IMR-90 (cell line): ENCODE results near the gene OR13G1. TPM values are rescaled to one million over a fixed set of nuclear protein-coding genes. Genes with fewer than 3 reads are reported as not detected.

Source experiments
- ATAC-seq: fragments of 200-7000 bp; cut with Tn5 transposase; 2 replicates; pipeline ENCODE4 v1.9.1; 2020; ENCODE audit warnings: low read depth, mild to moderate bottlenecking, moderate library complexity
- BruUV-seq: library from RNA; stranded (reverse); fragments of 400-500 nt; replicated peaks from 2 replicates; lab custom pipeline; 2021; lab: Mats Ljungman, UMichigan
- CTCF ChIA-PET: fragments of 300-600 bp; formaldehyde crosslinking; extraction: SDS; loops from one replicate; lab custom pipeline; 2021; ENCODE audit warnings: antibody characterized with exemption; lab: Yijun Ruan, JAX
- POLR2A ChIA-PET: fragments of 300-600 bp; sonication (Branson Sonifier 250); formaldehyde crosslinking; loops from one replicate; lab custom pipeline; 2022; ENCODE audit warnings: antibody characterized with exemption; ENCODE audit not compliant: unreplicated experiment; lab: Charles Lee
- DNase-seq: peaks from one replicate; pipeline ENCODE4 v3.0.0; 2013
- H2AFZ ChIP-seq: replicated peaks from 2 replicates; pipeline ENCODE3; 2013; ENCODE audit warnings: low read length, mild to moderate bottlenecking; ENCODE audit not compliant: poor library complexity
- H2AK5ac ChIP-seq: 2 replicates; pipeline ENCODE4 v1.6.1; 2013; ENCODE audit warnings: low read depth, low read length, inconsistent platforms
- H2AK9ac ChIP-seq: replicated peaks from 2 replicates; pipeline ENCODE3; 2013; ENCODE audit warnings: mild to moderate bottlenecking, low read depth, low read length, moderate library complexity; ENCODE audit not compliant: poor library complexity
- H2BK120ac ChIP-seq: 2 replicates; pipeline ENCODE4 v1.6.1; 2013; ENCODE audit warnings: low read depth, low read length, inconsistent platforms
- H2BK15ac ChIP-seq: 3 replicates; pipeline ENCODE4 v1.6.1; 2013; ENCODE audit warnings: low read depth, low read length, inconsistent platforms
- H2BK20ac ChIP-seq: 2 replicates; pipeline ENCODE4 v1.6.1; 2013; ENCODE audit warnings: low read depth, mild to moderate bottlenecking, inconsistent platforms, low read length, moderate library complexity
- H2BK5ac ChIP-seq: 2 replicates; pipeline ENCODE4 v1.6.1; 2013; ENCODE audit warnings: mild to moderate bottlenecking, low read depth, low read length, inconsistent platforms; ENCODE audit not compliant: poor library complexity, severe bottlenecking
- H3K14ac ChIP-seq: replicated peaks from 2 replicates; pipeline ENCODE4 v1.6.1; 2013; ENCODE audit warnings: low read depth, low read length, inconsistent platforms
- H3K18ac ChIP-seq: 2 replicates; pipeline ENCODE4 v1.6.1; 2013; ENCODE audit warnings: low read depth, low read length, control low read depth
- H3K23ac ChIP-seq: 2 replicates; pipeline ENCODE4 v1.6.1; 2013; ENCODE audit warnings: low read depth, low read length, inconsistent platforms
- H3K27ac ChIP-seq: 2 replicates; pipeline ENCODE4 v1.5.1; 2013; ENCODE audit warnings: mild to moderate bottlenecking, control low read depth, low read length; ENCODE audit not compliant: insufficient read depth
- H3K27me3 ChIP-seq: 2 replicates; pipeline ENCODE4 v1.6.1; 2013; ENCODE audit warnings: low read length; ENCODE audit not compliant: control insufficient read depth, insufficient read depth
- H3K36me3 ChIP-seq: 2 replicates; pipeline ENCODE4 v1.6.1; 2013; ENCODE audit warnings: low read length, mixed read lengths; ENCODE audit not compliant: control insufficient read depth, insufficient read depth
- H3K4ac ChIP-seq: 2 replicates; pipeline ENCODE4 v1.6.1; 2013; ENCODE audit warnings: low read depth, low read length, inconsistent platforms
- H3K4me1 ChIP-seq: 2 replicates; pipeline ENCODE4 v1.6.1; 2013; ENCODE audit warnings: low read length, mixed read lengths; ENCODE audit not compliant: control insufficient read depth, insufficient read depth
- H3K4me2 ChIP-seq: 2 replicates; pipeline ENCODE4 v1.6.1; 2013; ENCODE audit warnings: low read depth, mild to moderate bottlenecking, control low read depth, low read length, moderate library complexity
- H3K4me3 ChIP-seq: 2 replicates; pipeline ENCODE4 v1.5.1; 2013; ENCODE audit warnings: low read depth, mild to moderate bottlenecking, control low read depth, low read length, moderate library complexity; ENCODE audit not compliant: insufficient read depth
- H3K56ac ChIP-seq: 2 replicates; pipeline ENCODE4 v1.6.1; 2013; ENCODE audit warnings: low read length, inconsistent platforms; ENCODE audit not compliant: insufficient read depth; ENCODE audit errors: extremely low read depth
- H3K79me1 ChIP-seq, 2 experiments: 2 replicates each; pipeline ENCODE4 v1.6.1; 2013; ENCODE audit warnings: low read length in 2 of 2, inconsistent platforms in 1 of 2, low read depth in 1 of 2
- H3K9ac ChIP-seq: 2 replicates; pipeline ENCODE4 v1.6.1; 2013; ENCODE audit warnings: low read depth, low read length, control low read depth
- H3K9me1 ChIP-seq: 2 replicates; pipeline ENCODE4 v1.6.1; 2013; ENCODE audit warnings: low read length, inconsistent platforms; ENCODE audit not compliant: insufficient read depth
- H3K9me3 ChIP-seq: 2 replicates; pipeline ENCODE4 v1.6.1; 2013; ENCODE audit warnings: low read length; ENCODE audit not compliant: control insufficient read depth, insufficient read depth
- H4K20me1 ChIP-seq: 2 replicates; pipeline ENCODE4 v1.6.1; 2013; ENCODE audit warnings: low read length, inconsistent platforms; ENCODE audit not compliant: insufficient read depth
- H4K5ac ChIP-seq: 2 replicates; pipeline ENCODE4 v1.6.1; 2013; ENCODE audit warnings: mild to moderate bottlenecking, low read depth, low read length, control low read depth
- H4K8ac ChIP-seq, 2 experiments: 2 replicates each; pipeline ENCODE4 v1.6.1; 2013; ENCODE audit warnings: low read depth in 2 of 2, low read length in 2 of 2, control low read depth in 1 of 2, inconsistent platforms in 1 of 2
- H4K91ac ChIP-seq: 2 replicates; pipeline ENCODE4 v1.6.1; 2013; ENCODE audit warnings: low read depth, low read length, inconsistent platforms; ENCODE audit not compliant: insufficient read depth
- CEBPB ChIP-seq: IDR thresholded peaks from 2 replicates; pipeline ENCODE4 v1.6.1; 2012; ENCODE audit warnings: low read depth, low read length, improper control_type of control experiment
- CHD1 ChIP-seq: IDR thresholded peaks from 2 replicates; pipeline ENCODE4 v1.6.1; 2012; ENCODE audit warnings: low read depth, low read length, improper control_type of control experiment
- MAFK ChIP-seq: IDR thresholded peaks from 2 replicates; pipeline ENCODE4 v1.6.1; 2012; ENCODE audit warnings: low read depth, low read length, improper control_type of control experiment
- MAZ ChIP-seq: IDR thresholded peaks from 2 replicates; pipeline ENCODE4 v1.6.1; 2012; ENCODE audit warnings: low read depth, mild to moderate bottlenecking, low read length, improper control_type of control experiment, moderate library complexity, borderline replicate concordance
- NFE2L2 ChIP-seq: fragments of 150-350 bp; IDR thresholded peaks from 2 replicates; pipeline ENCODE4 v1.6.1; 2016; ENCODE audit warnings: low read depth, mild to moderate bottlenecking, low read length
- RAD21 ChIP-seq: IDR thresholded peaks from 2 replicates; pipeline ENCODE4 v1.6.1; 2012; ENCODE audit warnings: low read length, improper control_type of control experiment
- RCOR1 ChIP-seq: IDR thresholded peaks from 2 replicates; pipeline ENCODE4 v1.6.1; 2012; ENCODE audit warnings: mild to moderate bottlenecking, low read length, improper control_type of control experiment; ENCODE audit not compliant: insufficient replicate concordance
- SMC3 ChIP-seq: fragments of 150-350 bp; IDR thresholded peaks from 2 replicates; pipeline ENCODE4 v1.6.1; 2016; ENCODE audit warnings: low read depth, mild to moderate bottlenecking, antibody characterized with exemption, low read length, moderate library complexity
- WGBS, 2 experiments: methylation state at CpG; one replicate each; pipeline versions ENCODE4 v1.1.5 to v1.1.7; 2013; ENCODE audit warnings: missing lambda C conversion rate in 2 of 2; ENCODE audit not compliant: insufficient read length in 1 of 2; ENCODE audit errors: extremely low coverage in 2 of 2; 5-methylcytosine and 5-hydroxymethylcytosine counted together
- dilution Hi-C: fragments of 300-500 bp; cut with HindIII; formaldehyde crosslinking; loops from one replicate; pipeline ENCODE4 v1.14.3; 2018; ENCODE audit warnings: low sequenced_read_pairs; ENCODE audit not compliant: unreplicated experiment
- in situ Hi-C: fragments of 300-500 bp; cut with MboI; formaldehyde crosslinking; loops from 3 replicates; pipeline ENCODE4 v1.14.3; 2019; ENCODE audit warnings: low sequenced_read_pairs, inconsistent platforms, mixed read lengths
- intact Hi-C: fragments of 100-400 bp; cut with micrococcal nuclease; formaldehyde crosslinking; loops from 2 replicates; pipeline ENCODE4 v1.10.0; 2022
- polyA plus RNA-seq, 3 experiments: library from polyadenylated mRNA; depleted of rRNA; stranded (reverse); fragments of >200 nt; gene quantifications; 2 replicates each; pipeline ENCODE4 v1.2.3, GENCODE V29; 2012; ENCODE audit warnings: low replicate concordance in 1 of 3
- total RNA-seq: library from RNA; depleted of rRNA; stranded (reverse); fragments of >200 nt; gene quantifications from 2 replicates; pipeline ENCODE4 v1.2.3, GENCODE V29; 2012
- TF ChIP-seq, protein P1 (sequence below): conservative IDR thresholded peaks from 2 replicates; pipeline ENCODE4 v1.5.1; 2012; ENCODE audit warnings: mild to moderate bottlenecking, low read depth, low read length, improper control_type of control experiment

OR13G1 gene
- total and polyA plus RNA-seq, 2 of the 4 experiments (the other 2 are of a cell fraction), result not detected

DNA sequence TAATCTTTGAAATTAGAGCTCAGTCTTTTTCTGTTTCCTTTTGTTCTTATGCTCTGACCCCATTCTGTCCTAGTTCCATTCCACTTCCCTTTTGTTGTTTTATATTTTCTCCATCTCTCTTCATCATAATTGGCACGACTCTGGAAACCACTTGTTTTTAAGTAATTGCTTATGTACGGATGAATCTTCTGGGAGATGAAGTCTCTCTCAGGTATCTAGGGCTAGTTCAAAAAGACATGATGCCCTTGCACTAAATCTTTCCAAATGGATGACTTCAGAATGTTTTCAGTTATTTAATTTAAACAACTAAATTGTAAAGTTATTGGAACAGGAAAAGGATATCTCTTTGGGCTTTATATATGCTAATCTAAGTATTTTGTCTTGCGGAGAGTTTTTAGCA lies 37.0 kb upstream of the OR13G1 start, which contains the start of gene OR6F1:
OR6F1 (minus strand) TSS at position 101 of the 400 bp plus-strand sequence. CDS start 3,891 bp downstream, outside the sequence.
- CTCF ChIA-PET, result no interaction called here
- no TSS peak for BruUV-seq
- Histone ChIP-seq H2BK120ac (no peak within 1 kb of the TSS), H3K18ac (no peak within 1 kb of the TSS), H3K4me1 (no peaks in the 10 kb centered on the region), H2AFZ (no peak within 1 kb of the TSS), H3K9me1 (no peaks in the 10 kb centered on the region), H4K5ac (no peak within 1 kb of the TSS), H3K4ac (no peak within 1 kb of the TSS), H2BK20ac (no peak within 1 kb of the TSS), H3K27me3 (no peaks in the 10 kb centered on the region), H3K27ac (no peak within 1 kb of the TSS), H4K20me1 (no peaks in the 10 kb centered on the region), H3K4me2 (no peak within 1 kb of the TSS), H3K9me3 (peaks cover 9% of the 10 kb centered on the region), H3K23ac (no peak within 1 kb of the TSS), H3K14ac (no peak within 1 kb of the TSS), H2AK5ac (no peak within 1 kb of the TSS), H4K8ac (no peak within 1 kb of the TSS), H3K56ac (no peak within 1 kb of the TSS), H3K4me3 (no peak within 1 kb of the TSS), H2BK15ac (no peak within 1 kb of the TSS), H4K91ac (no peak within 1 kb of the TSS), H3K9ac (no peak within 1 kb of the TSS), H2AK9ac (no peak within 1 kb of the TSS), H3K36me3 (no peaks in the 10 kb centered on the region), H2BK5ac (no peak within 1 kb of the TSS), H3K79me1 (no peaks in the 10 kb centered on the region)
- POLR2A ChIA-PET, result no interaction called here
- ATAC-seq (no peak), DNase-seq (no peak)
- in situ Hi-C loops (no loop called here), dilution Hi-C loops (no loop called here), intact Hi-C loops (no loop called here)
- no peak for TF ChIP-seq CEBPB
- no peak for TF ChIP-seq SMC3
- TF ChIP-seq NFE2L2, result no peak
- no peak for TF ChIP-seq RAD21
- no peak for TF ChIP-seq MAFK
- no peak for TF ChIP-seq MAZ
- TF ChIP-seq, protein P1, sequence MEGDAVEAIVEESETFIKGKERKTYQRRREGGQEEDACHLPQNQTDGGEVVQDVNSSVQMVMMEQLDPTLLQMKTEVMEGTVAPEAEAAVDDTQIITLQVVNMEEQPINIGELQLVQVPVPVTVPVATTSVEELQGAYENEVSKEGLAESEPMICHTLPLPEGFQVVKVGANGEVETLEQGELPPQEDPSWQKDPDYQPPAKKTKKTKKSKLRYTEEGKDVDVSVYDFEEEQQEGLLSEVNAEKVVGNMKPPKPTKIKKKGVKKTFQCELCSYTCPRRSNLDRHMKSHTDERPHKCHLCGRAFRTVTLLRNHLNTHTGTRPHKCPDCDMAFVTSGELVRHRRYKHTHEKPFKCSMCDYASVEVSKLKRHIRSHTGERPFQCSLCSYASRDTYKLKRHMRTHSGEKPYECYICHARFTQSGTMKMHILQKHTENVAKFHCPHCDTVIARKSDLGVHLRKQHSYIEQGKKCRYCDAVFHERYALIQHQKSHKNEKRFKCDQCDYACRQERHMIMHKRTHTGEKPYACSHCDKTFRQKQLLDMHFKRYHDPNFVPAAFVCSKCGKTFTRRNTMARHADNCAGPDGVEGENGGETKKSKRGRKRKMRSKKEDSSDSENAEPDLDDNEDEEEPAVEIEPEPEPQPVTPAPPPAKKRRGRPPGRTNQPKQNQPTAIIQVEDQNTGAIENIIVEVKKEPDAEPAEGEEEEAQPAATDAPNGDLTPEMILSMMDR, result no peak
- TF ChIP-seq CHD1, result no peak
- no peak for TF ChIP-seq RCOR1
- no CpG with 5 or more reads among the region's 3 CpGs for WGBS, 2 experiments
